ENCODE data around the gene OVOL2.
"Not testable (repeated sequence)": the region's sequence is repeated elsewhere in the genome, so short reads cannot be mapped to it uniquely, and the experiment has no call there.

OVOL2 gene

DNA sequence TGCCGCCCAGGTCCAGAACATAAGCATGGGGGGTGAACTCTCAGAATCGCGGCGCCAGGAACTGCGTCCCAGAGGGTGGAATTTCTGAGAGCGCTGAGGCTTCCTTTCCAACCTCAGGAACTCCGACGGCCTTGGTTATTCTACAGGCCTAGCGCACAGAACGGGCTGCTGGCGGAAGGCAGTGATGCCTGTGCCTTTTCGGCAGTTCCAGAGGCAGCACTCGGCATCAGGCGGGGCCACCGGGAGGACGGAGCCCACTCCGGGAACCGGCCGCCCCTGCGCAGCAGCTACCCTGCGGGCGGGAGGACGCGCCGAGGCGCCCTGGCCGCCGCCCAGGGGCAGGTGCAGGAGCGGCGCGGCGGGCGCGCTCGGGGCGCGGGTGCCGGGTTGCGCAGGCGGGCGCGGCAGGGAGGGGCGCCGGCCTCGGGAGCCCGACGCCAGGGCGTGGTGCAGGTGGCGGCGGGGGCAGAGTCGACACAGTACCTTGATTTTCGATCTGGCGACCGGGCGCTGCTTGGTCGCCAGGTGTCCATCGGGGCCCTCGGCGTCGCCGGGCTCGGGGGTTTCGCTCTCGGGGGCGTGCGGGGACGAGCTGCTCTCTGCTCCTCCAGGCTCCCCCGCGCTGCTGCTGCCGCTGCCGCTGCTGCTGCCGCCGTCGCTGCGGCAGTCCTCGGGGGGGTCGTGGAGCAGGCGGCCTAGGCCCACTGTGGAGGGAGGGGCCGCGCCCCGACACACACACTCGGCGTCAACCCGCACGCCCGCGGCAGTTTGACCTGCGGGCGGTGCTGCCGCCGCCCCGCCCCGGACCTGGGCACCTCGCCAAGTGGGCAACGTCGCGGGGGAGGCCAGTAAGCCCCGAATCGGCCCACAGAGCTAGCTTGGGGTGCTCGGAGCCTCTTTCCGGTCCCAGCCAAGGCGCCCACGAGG is 1.3 kb downstream of the OVOL2 start:
- DNase-seq, result peak; percentile 23

DNA sequence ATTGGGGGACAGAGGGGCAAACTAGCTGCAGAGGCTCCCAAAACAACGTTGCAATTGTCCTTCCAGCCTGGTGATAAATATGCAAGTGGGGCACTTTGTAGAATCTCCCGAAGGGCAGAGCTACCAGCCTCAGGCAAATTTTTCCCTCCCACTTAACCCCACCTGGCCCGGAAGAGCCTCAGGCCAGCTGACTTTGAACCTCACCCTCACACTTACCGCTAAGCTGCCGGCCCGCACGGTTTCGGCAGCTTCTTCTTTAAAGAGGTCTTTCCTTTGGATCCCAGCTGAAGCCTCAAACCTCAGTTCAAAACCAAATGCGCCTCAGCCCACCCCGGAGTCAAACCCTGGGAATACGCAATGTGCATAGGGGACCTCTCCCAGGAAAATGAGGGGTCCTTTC is 2.5 kb downstream of the OVOL2 start:
- DNase-seq, result no peak

DNA sequence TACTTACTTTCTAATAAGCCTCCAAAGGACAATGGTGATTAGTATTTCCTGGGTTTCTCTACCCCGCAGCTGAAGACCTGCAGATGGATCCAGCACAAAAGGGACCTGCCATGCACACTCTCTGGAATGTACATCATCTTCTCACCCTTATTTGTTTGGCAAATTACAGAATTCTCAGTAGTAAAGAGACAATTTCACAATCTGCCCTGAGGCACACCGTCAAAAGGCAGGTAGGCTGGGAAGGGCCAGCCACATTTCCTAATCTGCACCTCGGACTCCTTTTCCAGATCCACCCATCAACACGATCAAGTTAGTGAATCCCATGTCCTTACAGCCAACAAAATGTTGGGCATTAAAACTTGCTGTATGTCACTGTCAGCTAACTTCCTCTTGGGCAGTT is 4.9 kb downstream of the OVOL2 start:
- no peak for DNase-seq

DNA sequence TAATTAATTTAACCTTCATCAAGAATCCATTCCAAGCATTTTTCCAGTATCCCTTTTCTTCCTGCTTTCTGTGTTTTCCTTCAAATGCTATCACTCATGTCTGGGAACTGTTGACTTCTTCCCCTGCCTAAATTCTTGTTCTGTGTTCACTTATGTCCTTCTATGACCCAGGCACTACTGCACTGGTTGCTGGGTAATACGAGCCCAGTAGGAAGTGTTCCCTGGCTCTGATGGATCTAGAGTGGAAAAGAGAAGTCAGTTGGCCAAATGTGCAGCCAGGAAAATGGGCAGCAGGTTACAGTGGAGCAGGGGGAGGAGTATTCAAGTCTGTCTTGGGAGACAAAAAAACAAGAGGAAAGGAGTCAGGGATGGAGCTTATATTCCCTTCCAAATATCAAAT is 7.1 kb downstream of the OVOL2 start:
- DNase-seq, result no peak

DNA sequence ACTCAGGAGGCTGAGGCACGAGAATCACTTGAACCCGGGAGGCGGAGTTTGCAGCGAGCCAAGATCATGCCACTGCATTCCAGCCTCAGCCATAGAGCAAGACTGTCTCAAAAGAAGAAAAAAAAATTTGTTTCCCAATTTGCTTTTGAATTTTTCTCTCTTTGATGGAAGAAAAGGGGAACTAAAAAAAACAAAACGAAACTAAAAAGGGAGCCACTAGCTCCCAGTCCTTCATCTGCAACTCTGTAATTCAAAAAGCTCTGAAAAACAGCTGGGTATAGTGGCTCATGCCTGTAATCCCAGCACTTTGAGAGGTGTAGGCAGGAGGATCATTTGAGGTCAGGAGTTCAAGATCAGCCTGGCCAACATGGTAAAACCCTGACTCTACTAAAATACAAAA is 9.5 kb downstream of the OVOL2 start:
- DNase-seq, result peak; percentile 25

DNA sequence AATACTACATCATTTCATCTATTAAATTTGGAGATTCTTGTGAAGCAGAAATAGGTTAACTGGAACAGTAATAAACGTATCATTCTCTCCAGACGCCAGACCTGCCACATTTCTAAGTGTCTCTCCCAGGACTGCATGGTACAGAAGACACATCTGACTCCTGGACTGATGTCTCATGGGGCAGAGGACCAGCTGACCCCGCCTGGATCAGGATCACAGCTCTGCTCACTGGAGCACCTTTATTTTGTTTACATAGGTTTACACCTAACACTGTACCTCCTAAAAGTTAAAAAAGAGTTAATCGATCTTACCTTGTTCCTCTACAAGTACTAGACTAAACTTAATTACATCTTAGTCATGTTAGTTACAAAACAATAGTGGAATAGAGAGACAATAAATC is 11.2 kb downstream of the OVOL2 start:
- DNase-seq, result no peak

DNA sequence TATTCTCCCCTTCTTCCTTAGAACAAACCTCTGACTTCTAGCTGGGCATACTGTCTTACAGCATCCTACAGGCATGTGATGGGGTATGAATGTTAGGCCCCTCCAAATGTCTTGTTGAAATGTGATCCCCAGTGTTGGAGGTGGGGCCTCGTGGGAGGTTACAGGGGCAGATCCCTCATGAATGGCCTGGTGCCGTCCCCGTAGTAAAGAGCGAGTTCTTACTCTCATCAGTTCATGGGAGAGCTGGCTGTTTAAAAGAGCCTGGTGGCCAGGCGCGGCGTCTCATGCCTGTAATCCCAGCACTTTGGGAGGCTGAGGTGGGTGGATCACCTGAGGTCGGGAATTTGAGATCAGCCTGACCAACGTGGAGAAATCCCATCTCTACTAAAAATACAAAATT is 15.5 kb downstream of the OVOL2 start:
- DNase-seq, result no peak

DNA sequence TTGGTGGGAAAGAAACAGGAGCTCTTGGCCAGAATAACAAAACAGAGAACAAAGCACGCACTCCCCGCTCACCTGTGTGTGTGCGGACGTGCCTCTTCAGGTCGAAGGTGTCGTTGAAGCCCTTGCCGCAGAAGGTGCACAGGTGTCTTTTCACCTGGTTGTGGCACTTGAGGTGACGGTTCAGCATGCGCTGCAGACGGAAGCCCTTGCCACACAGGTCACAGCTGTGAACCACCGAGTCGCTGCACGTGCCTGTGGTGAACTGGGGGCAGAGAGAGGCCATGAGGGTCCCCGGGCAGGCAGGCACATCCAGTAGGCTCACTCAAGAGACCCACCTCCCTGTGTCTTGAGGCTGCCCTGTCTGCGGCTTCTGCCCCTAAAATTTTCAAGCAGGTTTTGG is 16.3 kb downstream of the OVOL2 start:
- no peak for DNase-seq

DNA sequence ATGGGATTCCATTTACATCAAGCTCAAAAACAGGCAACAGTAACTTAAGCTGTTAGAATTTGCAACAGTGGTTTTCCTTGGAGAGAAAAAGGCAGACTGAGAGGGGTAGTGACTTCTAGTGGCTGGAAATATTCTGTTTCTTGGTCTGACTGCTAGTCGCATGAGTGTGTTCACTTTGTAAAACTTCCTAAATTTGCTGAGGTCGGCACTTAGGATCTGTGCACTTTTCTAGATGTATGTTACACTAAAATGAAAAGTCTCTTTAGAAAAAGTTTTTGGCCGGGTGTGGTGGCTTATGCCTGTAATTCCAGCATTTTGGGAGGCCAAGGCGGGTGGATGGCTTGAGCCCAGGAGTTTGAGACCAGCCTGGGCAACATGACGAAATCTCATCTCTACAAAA is 18.7 kb downstream of the OVOL2 start:
- no peak for DNase-seq

DNA sequence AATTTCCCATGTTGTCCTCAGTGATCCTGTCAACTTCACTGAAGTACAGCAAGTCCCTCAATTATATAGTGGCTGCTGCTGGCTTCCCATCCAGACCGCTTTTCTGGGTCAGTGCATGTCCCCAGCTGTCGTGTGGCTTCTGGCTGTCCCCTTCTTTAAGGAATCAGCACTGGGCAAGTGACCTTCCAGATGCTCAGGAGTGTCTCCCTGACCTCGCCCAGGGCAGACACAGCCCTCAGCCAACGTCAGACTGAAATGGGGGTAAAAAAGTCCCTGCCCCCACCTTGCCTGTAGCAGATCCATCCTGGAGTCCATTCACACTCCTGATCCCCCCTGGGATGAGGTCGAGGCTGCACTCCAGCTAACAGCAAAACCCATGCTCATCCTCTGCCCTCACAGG is 23.7 kb downstream of the OVOL2 start:
- no peak for DNase-seq

DNA sequence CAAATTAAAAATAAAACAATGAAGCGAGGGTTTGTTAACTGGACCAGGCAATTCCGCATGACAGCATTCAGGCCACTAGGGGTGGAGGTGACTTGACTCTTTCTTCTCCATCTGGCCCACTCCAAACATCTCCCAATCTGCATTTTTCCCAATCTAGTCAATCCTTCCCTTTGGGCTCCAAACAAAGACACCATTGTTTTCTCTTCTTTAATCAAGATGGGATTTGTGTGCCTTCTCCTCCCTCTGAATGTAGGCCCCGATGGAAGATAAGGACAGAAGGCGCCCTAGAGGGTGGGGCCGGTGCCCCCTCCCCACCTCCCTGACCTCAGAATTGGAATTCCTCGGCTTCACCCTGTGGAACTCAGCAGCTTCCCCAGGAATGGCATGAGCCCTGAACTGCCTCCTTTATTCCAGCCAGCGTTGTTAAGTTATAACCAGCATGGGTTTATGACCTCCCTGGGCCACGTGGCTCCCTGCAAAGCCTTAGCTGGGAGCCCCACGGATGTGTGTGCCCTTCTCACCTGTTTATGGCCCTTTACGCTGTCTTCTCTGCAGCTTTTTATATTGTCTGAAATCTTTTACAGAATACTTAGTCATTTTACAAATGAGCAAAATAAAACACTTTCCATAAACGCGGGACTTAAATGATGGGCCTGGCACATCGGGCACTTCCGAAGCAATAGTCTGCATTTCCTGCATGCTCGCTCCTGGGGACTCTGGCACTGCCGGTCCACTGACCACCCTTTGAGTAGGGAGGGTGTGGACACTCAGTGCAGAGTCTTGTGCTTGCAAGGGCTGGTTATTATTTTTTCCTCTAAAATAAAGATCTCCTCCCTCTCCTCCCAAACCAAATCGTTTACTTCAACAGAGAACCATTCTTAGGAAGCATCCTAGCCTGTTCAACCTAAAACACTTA is 24.5 kb downstream of the OVOL2 start:
- no peak for DNase-seq

DNA sequence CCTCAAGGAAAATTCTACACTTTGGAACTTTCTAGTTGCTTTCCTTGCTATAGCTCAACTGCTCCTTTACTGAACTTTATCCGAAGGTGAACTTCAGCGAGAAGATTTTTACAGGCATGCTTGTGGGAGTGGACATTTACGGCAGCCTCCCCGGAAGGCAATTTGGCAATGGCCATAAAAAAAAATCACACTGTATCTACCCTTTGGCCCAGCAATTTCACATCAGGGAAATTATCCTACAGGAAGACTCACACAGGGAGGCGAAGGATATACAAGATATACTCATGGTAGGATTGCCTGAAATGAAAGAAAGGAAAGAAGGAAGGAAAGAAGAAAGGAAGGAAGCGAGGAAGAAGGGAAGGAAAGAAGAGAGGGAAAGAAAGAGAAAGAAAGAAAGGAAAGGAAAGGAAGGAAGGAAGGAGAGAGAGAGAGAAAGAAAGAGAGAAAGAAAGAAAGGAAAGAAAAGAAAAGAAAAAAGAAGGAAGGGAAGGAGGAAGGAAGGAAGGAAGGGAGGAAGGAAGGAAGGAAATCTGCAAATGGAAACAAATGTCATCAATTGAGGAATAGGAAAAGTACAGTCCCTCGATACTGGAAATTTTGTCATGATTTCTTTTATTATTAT is 25.7 kb downstream of the OVOL2 start:
- DNase-seq, result no peak

DNA sequence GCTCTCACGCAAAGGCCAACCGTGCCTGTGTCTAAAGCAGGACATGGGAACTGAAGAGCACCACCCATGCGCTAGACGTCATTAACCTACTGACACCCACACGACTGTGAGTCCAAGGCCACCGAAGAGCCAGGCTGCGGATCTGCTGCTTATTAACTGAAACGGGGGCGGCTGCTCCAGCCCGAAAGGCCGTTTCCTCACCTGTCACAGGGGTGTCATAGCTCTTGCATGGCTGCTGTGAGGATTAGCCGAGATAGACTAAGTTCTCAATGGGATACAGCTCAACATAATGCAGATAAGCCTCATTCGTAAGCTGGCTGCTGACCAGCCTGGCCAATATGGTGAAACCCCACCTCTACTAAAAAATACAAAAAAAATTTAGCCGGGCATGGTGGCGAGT is 26.7 kb downstream of the OVOL2 start:
- no peak for DNase-seq

DNA sequence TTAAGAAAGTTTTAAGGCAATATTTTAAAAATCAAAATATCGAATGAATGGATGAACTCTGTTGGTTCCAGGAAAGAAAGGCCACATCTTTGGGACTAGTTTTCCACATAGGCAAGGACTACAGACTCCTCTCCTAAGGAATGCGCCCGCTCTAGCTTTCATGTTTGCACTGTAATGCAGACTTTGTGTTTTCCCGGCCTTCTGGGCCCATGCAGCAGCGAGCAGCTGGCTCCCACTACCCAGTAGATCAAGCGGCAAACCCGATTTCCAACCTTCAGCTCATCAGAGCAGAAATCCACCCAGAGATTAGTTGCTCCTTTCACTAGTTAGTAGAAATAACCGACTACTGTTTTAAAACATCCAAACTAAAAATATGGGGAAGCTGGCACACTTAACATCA is 27.7 kb downstream of the OVOL2 start:
- DNase-seq, result no peak

DNA sequence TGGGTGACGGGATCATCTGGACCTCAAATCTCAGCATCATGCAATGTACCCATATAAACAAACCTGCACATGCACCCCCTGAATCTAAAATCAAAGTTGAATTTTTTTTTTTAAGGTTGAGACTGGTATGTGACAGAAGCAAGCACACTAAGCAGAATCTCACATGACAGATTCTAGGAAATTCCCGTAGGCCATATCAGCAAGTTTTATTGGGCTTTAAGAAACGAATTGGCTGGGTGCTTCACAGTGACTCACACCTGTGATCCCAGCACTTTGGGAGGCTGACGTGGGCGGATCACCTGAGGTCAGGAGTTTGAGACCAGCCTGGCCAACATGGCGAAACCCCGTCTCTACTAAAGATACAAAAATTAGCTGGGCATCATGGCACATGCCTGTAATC is 30.7 kb downstream of the OVOL2 start:
- DNase-seq, result not testable (repeated sequence)

DNA sequence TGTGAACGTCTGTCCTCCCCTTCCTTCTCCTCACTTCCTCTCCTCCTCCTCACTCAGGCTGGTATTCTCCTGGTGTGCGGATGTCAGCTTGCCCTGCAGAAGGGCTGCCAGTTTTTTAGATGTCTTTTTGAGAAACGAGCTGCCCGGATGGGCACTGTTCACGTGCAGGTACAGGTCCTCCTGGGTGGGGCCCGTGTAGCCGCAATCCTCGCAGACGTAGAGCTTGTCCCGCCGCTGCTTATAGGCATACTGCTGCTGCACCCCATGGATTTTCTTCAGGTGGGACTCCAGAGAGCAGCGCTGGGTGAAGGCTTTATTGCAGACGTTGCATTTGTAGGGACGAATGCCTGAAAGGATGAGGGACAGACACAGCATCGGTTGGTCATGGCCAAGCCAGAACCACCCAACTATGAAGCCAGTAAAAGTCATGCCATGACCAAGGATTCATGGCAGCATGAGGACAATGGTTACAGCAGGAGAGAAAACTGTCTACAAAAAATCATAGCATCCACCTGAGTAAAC is 33.0 kb downstream of the OVOL2 start:
- DNase-seq, result no peak

DNA sequence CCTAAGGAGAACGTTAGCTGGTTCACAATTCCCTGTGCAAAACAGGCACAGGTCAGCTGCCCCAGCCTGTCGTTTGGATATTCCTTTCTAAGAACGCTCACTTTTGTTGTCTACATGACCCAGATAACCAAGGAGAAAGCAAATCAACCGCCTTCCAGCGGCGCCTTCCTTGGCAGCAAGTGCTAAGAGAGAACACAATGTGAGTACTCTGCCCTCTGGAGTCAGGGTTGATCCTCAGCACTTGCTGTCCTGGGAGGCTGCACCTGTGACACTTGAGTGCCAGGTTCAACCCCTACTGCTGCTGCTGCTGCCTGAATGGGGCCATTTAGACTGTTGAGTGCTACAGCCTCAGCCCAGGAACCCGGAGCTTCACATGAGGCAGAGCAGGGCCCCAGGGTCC is 36.8 kb downstream of the OVOL2 start:
- DNase-seq, result no peak

DNA sequence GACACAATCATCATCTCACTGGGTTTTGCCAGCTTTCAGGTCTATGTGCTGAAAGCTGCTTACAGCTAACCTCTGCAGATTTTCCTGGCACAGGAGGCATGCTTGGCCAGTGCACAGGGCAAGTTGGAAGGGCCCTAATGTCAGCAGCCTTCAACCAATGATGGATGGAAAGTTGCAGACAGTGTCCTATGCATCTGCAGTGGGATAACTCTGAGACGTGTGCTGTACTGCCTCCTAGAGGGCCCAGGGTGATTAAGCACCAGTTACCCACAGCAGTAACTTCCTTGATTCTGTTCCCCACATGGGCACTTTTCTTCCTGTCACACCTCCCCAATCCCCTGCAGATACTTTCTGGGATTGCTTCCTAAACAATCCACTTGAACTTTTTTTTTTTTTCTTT is 38.6 kb downstream of the OVOL2 start:
- DNase-seq, result peak; percentile 56

DNA sequence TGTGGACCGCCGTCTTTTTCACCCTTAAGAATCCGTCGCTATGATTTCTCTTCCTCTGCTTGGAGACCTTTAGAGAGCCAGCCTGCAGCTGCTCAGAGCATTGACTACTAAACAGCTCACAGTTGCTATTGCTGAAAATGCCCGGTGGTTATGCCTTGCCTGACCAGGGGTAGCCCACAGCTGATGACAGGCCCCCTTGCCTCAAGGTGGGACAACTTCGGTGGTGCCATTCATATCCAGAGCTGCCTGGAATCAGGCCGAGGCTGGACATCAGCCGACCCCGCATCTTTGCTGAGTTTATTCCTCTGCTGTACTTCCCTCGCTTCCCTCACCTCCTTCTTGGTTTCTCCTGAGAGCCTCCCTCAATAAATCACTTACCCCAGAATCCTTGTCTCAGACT is 39.6 kb downstream of the OVOL2 start:
- no peak for DNase-seq

DNA sequence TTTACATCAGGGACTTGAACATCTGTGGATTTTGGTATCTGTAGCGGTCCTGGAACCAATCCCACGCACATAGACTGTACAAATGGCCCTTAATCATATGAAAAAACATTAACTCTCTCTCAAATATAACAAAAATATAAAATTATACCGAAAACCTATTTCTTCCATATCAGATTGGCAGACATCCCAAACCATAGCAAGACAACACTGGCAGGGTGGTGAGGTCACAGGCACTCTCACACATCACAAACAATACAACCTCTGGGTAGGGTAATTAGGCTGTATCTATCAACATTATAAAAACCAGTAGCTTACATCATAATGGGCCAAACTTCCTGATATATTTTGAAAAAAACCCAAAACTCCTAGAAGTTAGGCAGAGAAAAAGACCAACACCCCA is 40.9 kb downstream of the OVOL2 start:
- DNase-seq, result no peak

DNA sequence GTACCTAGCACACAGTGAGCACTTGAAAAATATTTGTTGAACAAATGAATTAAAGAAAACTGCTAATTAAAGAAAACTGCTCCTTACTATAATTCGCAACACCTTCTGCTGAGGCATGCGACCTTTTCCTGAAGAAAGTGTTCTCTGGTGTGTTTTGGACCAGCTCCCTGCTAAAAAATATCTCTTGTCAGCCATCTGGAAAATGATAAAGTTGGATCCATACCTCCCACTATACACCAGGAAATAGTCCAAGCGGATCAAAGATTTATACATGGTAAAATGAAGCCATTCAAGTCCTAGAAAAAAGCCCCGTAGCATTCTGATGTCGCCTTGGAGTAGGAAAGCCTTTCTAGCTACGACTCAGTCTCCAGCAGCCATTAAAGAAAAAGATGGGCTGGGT is 43.3 kb downstream of the OVOL2 start:
- DNase-seq, result no peak

DNA sequence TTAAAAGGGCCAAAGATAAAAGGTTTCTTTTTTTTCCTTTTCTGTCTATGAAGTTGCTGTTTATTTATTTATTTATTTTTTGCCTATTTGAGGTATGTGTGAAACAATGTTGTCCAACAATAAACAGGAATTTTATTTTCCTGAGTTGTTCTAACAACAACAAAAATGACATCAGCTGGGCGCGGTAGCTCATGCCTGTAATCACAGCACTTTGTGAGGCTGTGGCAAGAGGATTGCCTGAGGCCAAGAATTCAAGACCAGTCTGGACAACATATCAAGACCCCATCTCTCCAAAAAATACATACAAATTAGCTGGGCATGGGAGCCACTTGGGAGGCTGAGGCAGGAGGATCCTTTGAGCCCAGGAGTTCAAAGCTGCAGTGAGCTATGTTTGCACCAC is 44.8 kb downstream of the OVOL2 start:
- DNase-seq, result no peak

DNA sequence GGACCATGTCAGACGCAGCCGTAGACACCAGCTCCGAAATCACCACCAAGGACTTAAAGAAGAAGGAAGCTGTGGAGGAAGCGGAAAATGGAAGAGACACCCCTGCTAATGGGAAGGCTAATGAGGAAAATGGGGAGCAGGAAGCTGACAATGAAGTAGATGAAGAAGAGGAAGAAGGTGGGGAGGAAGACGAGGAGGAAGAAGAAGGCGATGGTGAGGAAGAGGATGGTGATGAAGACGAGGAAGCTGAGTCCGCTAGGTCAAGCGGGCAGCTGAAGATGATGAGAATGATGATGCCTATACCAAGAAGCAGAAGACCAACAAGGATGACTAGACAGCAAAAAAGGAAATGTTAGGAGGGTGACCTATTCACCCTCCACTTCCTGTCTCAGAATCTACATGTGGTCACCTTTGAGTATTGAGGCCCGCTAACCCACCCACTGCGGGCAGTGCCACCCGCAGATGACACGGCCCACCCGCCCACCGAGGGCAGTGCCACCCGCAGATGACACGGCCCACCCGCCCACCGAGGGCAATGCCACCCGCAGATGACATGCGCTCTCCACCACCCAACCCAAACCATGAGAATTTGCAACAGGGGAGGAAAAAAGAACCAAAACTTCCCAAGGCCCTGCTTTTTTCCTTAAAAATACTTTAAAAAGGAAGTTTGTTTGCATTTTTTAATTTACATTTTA is 45.6 kb downstream of the OVOL2 start:
- DNase-seq, result no peak

All from hematopoietic multipotent progenitor cell treated with erythropoietin and hydrocortisone succinate and interleukin-3 and kit ligand, for 6 days (in vitro differentiated cells).